ENCODE data around the gene ZFHX2.

The ZFHX2 gene

DNA sequence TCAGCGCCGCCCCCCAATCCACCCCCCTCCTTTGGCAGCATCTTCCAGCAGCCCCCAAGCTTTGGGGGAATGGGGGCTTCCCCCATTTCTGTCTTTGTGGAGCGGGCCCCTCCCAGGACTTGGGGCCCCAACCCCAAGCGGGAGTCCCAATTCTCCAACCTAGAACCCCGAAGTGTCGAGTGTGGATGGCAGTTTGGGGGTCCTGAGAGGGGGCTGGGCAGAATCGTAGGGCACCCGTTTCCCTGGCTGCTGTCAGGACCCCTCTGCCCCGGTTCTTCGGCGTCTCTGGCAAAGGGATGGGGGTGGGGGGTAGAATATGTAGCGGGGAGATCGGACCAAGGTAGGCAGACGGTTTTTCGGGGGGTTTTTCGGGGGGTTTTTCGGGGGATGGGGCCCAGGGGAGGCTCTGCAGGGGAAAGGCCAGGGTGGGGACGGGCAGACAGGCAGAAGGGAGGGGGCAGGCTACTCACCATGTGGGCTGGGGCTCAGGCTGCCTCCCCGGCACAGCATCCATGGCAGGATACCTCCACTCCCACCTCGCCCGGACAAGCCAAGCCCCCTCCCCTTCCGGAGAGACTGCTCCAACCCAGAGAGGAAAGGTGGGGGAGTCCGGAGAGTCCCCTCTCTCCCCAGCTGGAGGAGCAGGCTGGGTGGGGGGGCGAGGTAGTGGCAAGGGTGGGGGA, 26.3 kb upstream of the ZFHX2 start:
- TF ChIP-seq, protein P1, sequence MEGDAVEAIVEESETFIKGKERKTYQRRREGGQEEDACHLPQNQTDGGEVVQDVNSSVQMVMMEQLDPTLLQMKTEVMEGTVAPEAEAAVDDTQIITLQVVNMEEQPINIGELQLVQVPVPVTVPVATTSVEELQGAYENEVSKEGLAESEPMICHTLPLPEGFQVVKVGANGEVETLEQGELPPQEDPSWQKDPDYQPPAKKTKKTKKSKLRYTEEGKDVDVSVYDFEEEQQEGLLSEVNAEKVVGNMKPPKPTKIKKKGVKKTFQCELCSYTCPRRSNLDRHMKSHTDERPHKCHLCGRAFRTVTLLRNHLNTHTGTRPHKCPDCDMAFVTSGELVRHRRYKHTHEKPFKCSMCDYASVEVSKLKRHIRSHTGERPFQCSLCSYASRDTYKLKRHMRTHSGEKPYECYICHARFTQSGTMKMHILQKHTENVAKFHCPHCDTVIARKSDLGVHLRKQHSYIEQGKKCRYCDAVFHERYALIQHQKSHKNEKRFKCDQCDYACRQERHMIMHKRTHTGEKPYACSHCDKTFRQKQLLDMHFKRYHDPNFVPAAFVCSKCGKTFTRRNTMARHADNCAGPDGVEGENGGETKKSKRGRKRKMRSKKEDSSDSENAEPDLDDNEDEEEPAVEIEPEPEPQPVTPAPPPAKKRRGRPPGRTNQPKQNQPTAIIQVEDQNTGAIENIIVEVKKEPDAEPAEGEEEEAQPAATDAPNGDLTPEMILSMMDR (IDR thresholded peaks at IDR 0.05) = no peak
- TF ChIP-seq ZFX (IDR thresholded peaks at IDR 0.05; ENCODE audit: borderline replicate concordance) = no peak
- no peak overlapping the region for H3K27ac ChIP-seq

DNA sequence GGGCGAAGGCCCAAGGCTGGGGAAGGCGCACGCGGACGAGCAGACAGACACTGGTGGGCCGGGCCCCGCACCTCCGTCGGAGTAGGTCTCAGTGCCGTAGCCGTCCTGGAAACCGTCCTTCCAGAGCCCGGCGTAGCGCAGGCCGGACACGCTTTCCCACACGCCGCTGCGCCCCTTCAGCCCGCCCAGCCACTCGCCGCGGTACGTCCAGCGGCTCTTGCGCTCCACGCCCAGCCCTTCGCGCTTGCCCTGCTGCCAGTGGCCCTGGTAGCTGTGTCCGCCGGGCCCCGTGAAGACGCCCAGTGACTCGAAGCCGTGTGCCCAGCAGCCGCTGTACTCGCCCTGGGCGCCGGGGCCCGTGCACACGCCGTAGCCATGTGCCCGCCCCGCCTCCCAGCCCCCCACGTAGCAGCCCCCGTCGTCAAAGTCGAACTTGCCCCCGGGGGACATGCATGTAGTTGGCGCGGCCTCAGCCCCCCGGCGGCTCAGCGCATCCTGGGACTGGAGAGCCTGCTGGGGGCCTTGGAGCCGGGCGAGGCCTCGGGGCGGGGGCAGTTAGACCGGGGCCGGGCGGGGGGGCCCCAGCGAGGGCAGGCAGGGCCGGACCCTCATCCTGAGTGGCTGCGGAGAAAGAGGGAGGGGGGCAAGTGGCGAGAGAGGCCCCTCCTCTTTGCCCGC, 25.6 kb upstream of the ZFHX2 start:
- no peak for TF ChIP-seq ZFX (IDR thresholded peaks at IDR 0.05; ENCODE audit: borderline replicate concordance)
- TF ChIP-seq, protein P1 (IDR thresholded peaks at IDR 0.05) = no peak
- H3K27ac ChIP-seq = no peak overlapping the region

DNA sequence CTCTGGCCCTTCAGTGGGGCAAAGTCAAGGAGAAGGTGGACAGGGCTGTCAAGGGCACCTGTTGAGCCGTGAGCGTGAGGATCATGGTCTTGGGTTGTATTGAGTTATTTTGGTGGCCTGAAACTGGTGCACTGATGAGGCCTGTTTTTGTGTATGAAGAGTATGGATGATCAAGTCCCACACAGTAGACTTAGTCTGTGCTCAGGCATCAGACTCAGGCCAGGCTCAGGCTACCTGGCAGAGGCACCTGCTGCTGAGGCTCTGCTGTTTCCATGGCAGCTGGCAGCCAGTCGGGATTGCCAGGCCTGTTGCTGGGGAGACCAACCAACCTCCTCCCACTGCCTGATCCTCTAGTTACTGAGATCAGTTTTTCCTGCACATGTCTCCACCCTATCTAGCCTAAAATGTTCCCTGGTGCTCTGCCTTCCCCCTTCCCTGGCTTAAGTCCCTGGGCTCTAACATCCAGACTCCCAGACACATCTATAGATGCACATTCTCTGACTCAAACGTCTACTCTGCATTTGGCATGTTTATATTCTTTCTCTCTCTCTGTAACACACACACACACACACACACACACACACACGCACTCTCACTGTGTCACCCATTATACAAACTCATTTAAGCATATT, 21.9 kb upstream of the ZFHX2 start:
- no peak overlapping the region for H3K27ac ChIP-seq
- TF ChIP-seq, protein P1 (IDR thresholded peaks at IDR 0.05) = no peak
- no peak for TF ChIP-seq ZFX (IDR thresholded peaks at IDR 0.05; ENCODE audit: borderline replicate concordance)

DNA sequence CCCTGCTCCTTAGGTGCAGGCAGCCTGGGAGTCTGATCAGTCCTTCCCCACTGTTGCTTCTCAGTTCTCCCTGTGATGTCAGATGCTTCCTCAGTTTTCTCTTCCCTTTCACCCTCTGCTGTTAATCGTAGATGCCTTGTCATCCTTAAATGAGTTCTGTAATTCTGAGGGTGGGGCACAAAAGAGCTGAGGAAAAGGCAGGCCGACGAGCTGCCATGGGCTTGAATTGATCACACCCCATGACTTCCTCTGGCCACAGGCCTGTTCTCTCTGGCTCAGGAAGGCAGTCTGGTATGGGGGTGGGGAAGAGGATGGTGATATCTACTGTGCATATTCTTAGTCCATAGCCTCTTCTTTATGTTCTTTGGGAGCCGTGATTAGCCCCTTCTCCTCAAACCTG, 21.3 kb upstream of the ZFHX2 start:
- no peak for TF ChIP-seq ZFX (IDR thresholded peaks at IDR 0.05; ENCODE audit: borderline replicate concordance)
- TF ChIP-seq, protein P1 (IDR thresholded peaks at IDR 0.05) = no peak
- H3K27ac ChIP-seq = no peak overlapping the region

DNA sequence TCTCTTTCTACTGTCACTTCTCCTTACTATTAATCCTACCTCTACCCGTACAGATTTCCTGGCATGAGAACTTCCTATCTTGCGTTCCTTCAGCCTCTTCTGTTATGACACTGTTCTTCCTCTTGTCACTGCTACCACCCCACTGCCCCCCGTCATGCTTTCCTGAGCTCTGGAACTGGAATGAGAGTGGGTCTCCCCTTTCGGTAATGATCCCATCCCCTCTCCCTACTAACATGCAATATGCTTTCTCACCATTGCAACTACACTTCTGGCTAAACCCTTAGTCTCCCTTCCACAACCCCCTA, 20.9 kb upstream of the ZFHX2 start:
- no peak for TF ChIP-seq ZFX (IDR thresholded peaks at IDR 0.05; ENCODE audit: borderline replicate concordance)
- TF ChIP-seq, protein P1 (IDR thresholded peaks at IDR 0.05) = no peak
- H3K27ac ChIP-seq = no peak overlapping the region

DNA sequence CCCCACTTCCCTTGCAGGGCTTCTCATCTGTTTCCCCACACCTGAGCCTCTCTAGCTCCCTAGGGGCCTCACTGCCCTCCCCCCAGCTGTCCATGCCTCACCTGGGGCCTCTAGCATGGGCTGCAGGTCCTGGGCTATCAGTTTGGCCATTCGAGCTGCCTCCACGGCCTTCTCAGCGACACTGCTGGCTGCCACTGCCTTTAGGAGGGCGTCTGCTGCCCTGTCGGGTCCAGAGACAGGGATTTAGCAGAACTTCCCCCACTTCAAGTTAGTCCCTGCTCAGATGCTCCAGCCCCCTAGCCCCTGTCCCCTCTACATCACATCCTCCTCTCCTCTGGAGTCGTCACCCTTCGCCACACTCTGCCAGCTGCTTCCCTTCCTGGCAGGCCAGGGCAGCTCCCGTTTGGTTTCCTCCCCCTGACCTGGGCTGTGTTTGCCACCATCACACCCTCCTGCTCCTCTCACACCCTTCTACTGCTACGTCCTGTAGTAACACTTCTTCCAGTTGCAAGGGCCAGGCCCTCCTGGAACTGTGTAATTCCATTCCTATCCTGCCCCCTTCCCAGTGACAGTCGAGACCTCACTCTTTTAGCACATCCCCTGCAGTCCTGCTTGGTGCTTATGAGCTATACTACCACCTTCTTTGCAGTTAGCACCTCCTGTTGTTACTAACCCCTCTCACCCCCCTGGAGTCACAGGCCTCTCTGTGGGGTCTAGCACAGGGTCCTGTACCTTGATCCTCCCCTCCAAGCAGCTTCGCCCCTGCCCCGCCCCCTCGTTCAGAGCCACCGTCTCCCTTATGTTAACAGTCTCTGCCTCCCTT, 20.3 kb upstream of the ZFHX2 start:
- no peak overlapping the region for H3K27ac ChIP-seq
- TF ChIP-seq ZFX (IDR thresholded peaks at IDR 0.05; ENCODE audit: borderline replicate concordance) = no peak
- TF ChIP-seq, protein P1 (IDR thresholded peaks at IDR 0.05) = no peak
